HG02852 (cell line): ENCODE measurements around the gene CHDH.

ENCODE experiments used
- ATAC-seq: cut with Tn5 transposase; IDR thresholded peaks from one replicate; pipeline ENCODE4 v1.9.1; 2021; ENCODE audit warnings: mild to moderate bottlenecking, moderate library complexity; ENCODE audit not compliant: unreplicated experiment

The CHDH gene

GRCh38 chr3:53794597-53794996, 51.6 kb downstream of the CHDH start:
- ATAC-seq: no peak

GRCh38 chr3:53792866-53793265, 53.4 kb downstream of the CHDH start:
- no peak for ATAC-seq

GRCh38 chr3:53791317-53791716, 54.9 kb downstream of the CHDH start:
- ATAC-seq: no peak

- ATAC-seq: no peak
Measured at GRCh38 chr3:53790470-53790869, 55.7 kb downstream of the CHDH start.

GRCh38 chr3:53789459-53789858, 56.8 kb downstream of the CHDH start:
- ATAC-seq: no peak

GRCh38 chr3:53788038-53788437, 58.2 kb downstream of the CHDH start:
- no peak for ATAC-seq

GRCh38 chr3:53787016-53787415, 59.2 kb downstream of the CHDH start:
- ATAC-seq: no peak

- no peak for ATAC-seq
Measured at GRCh38 chr3:53780806-53781205, 65.4 kb downstream of the CHDH start.

- no peak for ATAC-seq
Measured at GRCh38 chr3:53780171-53780570, 66.0 kb downstream of the CHDH start.

GRCh38 chr3:53778153-53778552, 68.1 kb downstream of the CHDH start:
- no peak for ATAC-seq

GRCh38 chr3:53777468-53777867, 68.8 kb downstream of the CHDH start:
- ATAC-seq: no peak

- ATAC-seq: no peak
Measured at GRCh38 chr3:53776494-53777101, 69.6 kb downstream of the CHDH start.

- no peak for ATAC-seq
Measured at GRCh38 chr3:53775834-53776251, 70.4 kb downstream of the CHDH start.

GRCh38 chr3:53775018-53775417, 71.2 kb downstream of the CHDH start:
- ATAC-seq: no peak

GRCh38 chr3:53774414-53774813, 71.8 kb downstream of the CHDH start:
- no peak for ATAC-seq

- peak; percentile 92 for ATAC-seq
Measured at GRCh38 chr3:53773611-53774368, 72.4 kb downstream of the CHDH start.

GRCh38 chr3:53773021-53773436, 73.2 kb downstream of the CHDH start:
- ATAC-seq: no peak

GRCh38 chr3:53772562-53772961, 73.7 kb downstream of the CHDH start:
- ATAC-seq: no peak

- ATAC-seq: no peak
Measured at GRCh38 chr3:53768478-53769459, 77.5 kb downstream of the CHDH start.

GRCh38 chr3:53766706-53767105, 79.5 kb downstream of the CHDH start:
- no peak for ATAC-seq

GRCh38 chr3:53765753-53766152, 80.5 kb downstream of the CHDH start:
- ATAC-seq: no peak
